Right forelimb (tissue), 1 donor: ENCODE results near the gene STXBP2.

ENCODE experiments used
- DNase-seq: peaks from one replicate; pipeline ENCODE4 v3.0.0-alpha.2; 2018

The STXBP2 gene

GRCh38 chr19:7657131-7657751 lies 20.3 kb downstream of the STXBP2 start:
- DNase-seq: no peak

- DNase-seq: no peak
These were observed 21.3 kb downstream of the STXBP2 start for GRCh38 chr19:7658219-7658686.

- DNase-seq: no peak
These were observed 25.0 kb downstream of the STXBP2 start for GRCh38 chr19:7661744-7662538.

GRCh38 chr19:7662657-7663056 lies 25.7 kb downstream of the STXBP2 start:
- no peak for DNase-seq

GRCh38 chr19:7663706-7664105 lies 26.8 kb downstream of the STXBP2 start:
- no peak for DNase-seq

DNA sequence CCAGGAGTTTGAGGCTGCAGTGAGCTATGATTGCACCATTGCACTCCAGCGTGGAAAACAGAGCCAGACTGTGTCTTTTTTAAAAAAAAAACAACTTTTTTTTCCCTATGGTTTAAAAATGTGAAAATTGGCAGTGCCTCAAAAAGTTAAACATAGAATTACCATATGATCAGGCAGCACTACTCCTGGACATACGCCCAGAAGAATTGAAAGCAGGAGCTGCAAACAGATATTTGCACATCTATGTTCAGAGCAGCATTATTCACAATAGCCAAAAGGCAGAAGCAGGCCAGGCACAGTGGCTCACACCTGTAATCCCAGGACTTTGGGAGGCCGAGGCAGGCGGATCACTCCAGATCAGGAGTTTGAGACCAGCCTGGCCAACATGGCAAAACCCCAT lies 28.2 kb downstream of the STXBP2 start:
- DNase-seq: no peak

GRCh38 chr19:7668842-7669241 lies 31.9 kb downstream of the STXBP2 start, which contains the start of gene RETN:
RETN (plus strand) TSS chr19:7669049; CDS start chr19:7669327, 278 bp downstream.
- DNase-seq: no peak

GRCh38 chr19:7669641-7670040 lies 32.7 kb downstream of the STXBP2 start:
- DNase-seq: no peak

GRCh38 chr19:7670150-7670783 lies 33.4 kb downstream of the STXBP2 start:
- no peak for DNase-seq

DNA sequence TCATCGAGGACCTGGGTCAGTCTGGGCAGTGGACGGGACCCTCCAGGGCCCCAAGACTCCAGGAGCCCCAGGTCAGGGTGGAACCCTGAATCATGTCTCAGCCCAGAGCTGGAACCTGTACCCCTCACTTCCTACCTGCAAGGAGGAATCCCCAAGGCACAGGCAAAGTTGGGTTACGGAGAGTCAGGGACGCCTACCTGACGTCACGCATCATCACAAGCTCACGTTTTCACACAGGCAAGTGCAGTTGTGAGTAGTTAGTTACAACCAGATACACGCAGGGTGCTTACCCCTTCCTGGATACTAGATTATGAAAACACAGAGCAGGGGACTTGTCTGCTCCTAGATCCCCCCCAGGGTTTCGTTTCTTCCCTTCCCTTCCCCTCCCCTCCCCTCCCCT lies 33.9 kb downstream of the STXBP2 start:
- no peak for DNase-seq

- no peak for DNase-seq
These were observed 35.6 kb downstream of the STXBP2 start for GRCh38 chr19:7672522-7672921.

DNA sequence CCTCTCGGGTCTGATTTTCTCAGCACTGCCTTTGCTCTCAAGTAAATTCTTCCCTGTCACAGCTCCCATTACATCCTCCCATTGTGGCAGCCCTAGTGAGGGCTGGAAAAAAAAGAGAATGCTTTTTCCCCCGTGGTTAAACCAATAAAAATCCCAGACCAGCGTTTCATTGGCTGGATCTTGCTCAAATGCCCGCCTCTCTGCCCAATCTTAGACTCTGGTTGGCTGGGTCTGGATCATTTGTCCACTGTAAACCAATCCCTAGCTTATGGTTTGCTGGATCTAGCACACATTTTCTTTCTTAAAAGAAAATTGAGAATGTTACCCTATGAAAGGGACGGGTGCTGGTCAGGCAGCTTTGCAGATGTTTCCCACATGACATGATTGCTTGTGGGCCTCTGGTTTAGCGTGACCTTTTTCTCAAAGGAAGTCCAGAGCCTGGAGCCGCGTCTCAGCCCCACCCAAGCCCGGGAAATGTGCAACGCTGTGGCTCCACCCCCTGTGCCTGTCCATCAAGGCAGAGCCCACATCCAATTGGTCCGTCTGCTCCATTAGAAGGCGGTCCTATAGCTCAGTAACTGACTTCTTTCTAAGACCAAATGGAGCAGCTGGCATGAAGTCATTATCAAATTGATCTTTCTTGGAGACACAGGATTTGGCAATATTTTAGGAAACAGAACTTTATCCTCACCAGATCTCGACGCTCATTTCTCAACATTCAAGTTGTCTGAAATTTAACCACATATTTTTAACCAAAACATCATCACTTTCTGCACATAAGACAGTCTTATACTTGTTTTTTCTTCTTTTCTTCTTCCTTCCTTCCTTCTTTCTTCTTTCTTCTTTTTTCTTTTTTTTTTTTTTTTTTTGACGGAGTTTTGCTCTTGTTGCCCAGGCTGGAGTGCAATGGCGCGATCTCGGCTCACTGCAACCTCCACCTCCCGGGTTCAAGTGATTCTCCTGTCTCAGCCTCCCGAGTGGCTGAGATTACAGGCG lies 37.4 kb downstream of the STXBP2 start:
- DNase-seq: peak; percentile 66

DNA sequence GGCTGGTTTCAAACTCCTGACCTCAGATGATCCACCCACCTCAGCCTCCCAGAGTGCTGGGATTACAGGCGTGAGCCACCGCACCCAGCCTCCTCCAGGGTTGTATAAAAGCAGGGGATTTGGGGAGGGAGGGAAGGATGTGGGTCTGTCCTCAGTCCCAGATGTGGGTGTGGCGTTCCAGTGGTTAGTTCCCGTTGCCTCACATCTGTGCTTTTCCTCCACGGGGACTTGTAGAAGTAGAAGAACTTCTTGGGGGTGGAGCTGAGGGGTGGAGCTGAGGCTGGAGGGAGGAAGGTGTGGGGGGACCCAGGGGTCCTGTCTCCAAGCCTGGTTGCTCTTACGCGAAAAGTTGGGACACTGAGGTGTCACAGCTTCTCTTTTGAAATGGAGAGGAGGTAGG lies 39.5 kb downstream of the STXBP2 start:
- DNase-seq: no peak

GRCh38 chr19:7676854-7677253 lies 39.9 kb downstream of the STXBP2 start, which contains the start of gene MCEMP1:
MCEMP1 (plus strand) TSS chr19:7677090; CDS start chr19:7677121, 31 bp downstream.
- DNase-seq: no peak

DNA sequence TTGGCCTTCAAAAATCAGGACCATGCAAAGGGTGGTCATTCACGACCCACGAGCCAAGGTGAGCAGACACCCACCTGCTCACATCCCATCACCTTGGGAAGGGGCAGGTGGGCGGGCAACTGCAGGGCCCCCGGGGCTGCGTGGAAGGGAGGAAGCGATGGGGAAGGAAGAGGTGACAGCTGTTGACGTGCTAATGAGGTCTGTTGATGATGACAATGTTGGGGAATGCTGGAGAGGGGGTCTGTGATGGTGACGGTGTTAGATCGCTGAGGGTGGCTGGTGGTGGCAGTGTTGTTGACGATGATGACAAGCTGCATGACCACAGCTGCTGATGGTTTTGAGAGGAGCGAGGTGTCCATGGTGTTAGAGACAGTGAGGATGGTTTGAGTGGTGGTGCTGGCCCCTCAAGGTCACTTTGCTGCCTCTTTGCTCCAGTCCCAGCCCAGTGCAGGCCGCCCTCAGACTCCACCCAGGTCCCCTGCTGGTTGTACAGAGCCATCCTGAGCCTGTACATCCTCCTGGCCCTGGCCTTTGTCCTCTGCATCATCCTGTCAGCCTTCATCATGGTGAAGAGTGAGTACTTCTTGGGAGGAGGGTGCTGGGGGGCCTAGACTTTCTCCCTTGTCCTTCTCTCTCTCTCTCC lies 40.9 kb downstream of the STXBP2 start:
- DNase-seq: no peak

GRCh38 chr19:7678971-7679751 lies 42.3 kb downstream of the STXBP2 start:
- no peak for DNase-seq

- no peak for DNase-seq
These were observed 43.1 kb downstream of the STXBP2 start for GRCh38 chr19:7679771-7680605.

DNA sequence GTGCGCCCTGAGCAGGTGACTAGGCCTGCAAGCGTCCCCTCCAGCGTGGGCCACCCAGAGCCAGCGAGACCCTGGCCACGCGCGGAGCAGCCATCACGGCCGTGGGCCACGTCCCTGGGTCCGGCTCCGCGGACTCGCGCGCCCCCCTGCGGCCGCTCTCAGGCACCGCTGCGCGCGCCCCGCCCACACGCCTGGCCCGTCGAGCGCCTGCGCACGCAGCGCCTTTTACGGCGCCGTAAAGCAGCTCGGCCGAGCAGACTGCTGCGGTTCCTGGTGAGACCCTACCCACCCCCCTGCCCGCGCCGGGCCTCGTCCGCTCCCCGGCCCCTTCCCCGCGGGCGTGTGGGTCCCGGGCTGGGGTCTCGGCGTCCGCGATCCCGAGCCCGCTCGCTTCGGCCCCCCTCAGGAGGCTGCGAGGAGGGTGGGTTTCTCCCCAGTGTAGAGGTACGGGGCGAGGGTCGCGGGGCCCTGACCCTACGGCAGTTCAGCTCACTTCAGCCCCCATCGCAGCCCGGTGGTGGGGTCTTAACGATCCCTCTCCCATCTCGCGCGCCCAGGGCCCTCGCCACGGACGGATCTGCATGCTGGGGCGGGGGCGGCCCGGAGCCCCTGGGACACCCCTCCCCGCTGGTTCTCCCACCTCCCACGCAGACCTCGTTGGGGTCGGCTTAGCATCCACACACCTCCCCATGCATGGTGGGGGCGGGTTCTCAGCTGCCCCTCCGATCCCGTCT lies 43.9 kb downstream of the STXBP2 start, which contains the start of gene TRAPPC5:
TRAPPC5 (plus strand) TSS at position 228 of the 734 bp plus-strand sequence. CDS start 1,421 bp downstream, outside the sequence.
- peak; percentile 90 for DNase-seq
